HG02943 (cell line): Measurements from ENCODE around the gene KCNQ1.

Source experiments
- ATAC-seq: cut with Tn5 transposase; IDR thresholded peaks from one replicate; pipeline ENCODE4 v1.9.1; 2021; ENCODE audit warnings: mild to moderate bottlenecking, low read depth, moderate library complexity; ENCODE audit not compliant: unreplicated experiment

Gene KCNQ1

GRCh38 chr11:2807025-2807681 lies 362.3 kb downstream of the KCNQ1 start:
- ATAC-seq = no peak

DNA sequence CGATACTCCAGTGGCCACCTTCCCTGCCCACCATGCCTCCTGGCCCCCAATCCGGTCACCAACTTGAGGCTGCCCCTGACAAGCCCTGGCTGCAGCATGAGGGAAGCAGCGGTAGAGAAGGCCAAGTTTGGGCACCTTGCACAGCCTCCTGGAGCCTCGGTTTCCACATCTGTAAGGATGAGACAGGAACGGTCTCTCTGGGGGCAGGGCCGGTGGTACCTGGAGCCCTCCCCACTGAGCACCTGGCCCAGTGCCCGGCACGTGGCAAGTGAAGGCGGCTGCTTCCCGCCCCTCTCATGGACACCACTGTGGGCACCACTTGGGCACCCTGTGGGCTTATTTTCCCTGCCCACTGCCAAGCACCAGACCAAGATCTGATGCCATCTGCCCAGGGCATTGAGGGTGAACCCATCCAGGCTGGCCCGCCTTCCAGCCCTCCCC lies 363.0 kb downstream of the KCNQ1 start:
- ATAC-seq = no peak

- ATAC-seq = no peak
These were observed 364.3 kb downstream of the KCNQ1 start for GRCh38 chr11:2808850-2809846.

DNA sequence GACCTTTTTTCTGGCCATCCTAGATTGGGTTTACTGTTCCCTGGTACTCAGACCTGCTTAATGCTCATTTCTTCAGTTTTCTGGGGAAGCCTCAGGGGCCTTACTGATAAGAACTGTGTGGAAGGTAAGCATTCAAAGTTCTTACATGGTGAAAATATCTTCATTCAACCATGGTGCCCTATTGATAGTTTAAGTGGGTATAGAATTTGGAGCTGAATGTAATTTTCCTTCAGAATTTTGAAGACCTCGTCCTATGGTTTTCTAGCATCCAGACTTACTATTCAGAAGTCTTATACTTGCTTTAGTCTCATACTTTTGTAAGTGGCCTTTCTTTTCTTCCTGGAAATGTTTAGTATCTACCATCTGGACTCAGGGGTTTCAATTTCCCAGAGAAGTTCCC lies 365.0 kb downstream of the KCNQ1 start:
- ATAC-seq = no peak

GRCh38 chr11:2810411-2811205 lies 365.8 kb downstream of the KCNQ1 start:
- ATAC-seq = no peak

- no peak for ATAC-seq
These were observed 366.6 kb downstream of the KCNQ1 start for GRCh38 chr11:2811206-2812091.

- ATAC-seq = no peak
These were observed 367.7 kb downstream of the KCNQ1 start for GRCh38 chr11:2812371-2812991.

DNA sequence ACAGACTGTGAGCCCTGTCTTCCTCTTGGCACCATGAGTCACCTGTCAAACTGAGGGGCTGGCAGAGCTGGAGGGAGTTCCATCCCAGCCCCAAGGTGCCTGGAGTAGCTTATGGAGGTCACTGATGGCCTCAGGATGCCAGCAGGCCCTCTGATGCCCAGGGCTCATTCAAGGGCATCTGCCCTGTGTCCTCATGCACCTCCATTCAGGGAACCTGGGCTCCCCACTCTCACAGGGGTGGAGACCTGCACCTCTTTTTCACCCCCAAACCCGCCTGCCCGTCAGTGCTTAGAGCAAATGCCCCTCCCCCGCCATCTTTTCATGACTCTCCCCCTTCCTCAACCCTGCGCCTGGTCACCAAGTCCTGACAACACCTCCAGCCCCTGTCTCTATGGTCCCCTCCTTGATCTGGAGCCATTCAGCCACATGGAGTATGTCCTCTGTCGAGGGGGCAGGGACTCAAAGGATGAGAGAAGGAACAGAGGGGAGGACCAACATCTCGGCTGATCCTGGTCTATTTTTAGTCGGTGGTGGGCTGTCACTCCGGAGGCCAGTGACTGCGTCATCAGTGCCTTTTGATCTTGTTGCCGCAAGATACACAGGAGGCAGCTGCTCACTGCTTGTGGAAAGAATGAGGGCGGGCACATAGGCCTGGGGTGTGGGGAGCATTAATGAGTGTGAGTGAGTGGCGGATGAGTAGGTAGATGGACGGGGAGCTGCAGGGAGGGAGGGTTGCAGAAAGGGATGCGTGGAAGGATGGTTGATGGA lies 368.5 kb downstream of the KCNQ1 start:
- no peak for ATAC-seq

GRCh38 chr11:2813968-2814367 lies 369.2 kb downstream of the KCNQ1 start:
- ATAC-seq = no peak

DNA sequence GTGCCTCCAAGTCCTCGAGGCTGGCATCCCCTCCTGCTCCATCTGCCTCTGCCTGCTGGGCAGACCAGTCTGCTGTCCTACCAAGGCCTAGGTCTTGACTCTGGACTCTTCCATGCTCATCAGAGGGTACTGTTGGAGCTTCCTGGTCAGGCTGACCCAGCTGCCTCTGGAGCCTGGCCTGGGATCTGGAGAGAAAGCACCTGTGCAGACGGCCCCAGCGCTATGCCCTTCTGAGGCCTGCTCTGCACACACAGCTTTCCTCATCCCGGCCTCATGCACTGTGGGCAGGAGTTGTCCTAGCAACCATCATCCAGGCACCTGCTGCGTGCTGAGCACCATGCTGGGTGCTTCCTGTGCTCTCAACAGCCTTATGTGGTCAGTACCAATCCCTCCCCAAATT lies 369.9 kb downstream of the KCNQ1 start:
- no peak for ATAC-seq

DNA sequence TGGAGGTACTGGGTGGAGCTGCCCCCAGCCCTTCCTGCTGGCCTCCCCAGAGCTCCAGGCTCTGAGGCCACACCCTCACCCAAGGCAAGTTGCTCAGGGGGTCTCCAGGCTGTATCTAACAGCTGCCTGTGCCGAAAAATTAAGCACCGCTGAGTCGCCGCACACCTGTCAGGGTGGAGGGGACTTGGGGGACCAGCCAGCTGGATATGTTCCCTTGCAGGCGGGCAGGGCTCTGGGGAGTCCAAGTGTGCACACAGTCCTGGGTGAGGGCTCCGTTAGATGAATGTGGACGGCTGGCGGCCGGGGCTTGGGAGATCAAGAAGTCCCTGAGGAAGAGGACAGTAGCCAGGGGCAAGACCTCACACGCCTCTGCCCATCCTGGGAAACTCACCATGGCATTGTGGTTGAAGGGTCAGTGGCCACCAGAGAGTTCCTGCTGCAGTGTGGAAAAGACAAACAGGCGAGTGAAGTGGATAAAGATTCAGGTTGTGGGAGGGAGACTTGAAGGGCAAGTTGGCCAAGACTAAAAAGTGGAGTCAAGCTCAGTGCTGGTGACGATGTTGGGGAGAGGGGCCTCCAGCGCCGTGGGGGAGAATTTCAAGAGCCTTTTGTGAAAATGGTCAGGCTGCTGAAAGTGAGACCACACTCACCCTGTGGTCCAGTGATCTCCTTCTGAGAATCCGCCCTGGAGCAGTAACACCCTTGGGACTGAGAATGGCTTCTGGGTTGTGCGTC lies 371.1 kb downstream of the KCNQ1 start:
- no peak for ATAC-seq

GRCh38 chr11:2816523-2816922 lies 371.7 kb downstream of the KCNQ1 start:
- no peak for ATAC-seq

GRCh38 chr11:2816941-2817421 lies 372.2 kb downstream of the KCNQ1 start:
- no peak for ATAC-seq

DNA sequence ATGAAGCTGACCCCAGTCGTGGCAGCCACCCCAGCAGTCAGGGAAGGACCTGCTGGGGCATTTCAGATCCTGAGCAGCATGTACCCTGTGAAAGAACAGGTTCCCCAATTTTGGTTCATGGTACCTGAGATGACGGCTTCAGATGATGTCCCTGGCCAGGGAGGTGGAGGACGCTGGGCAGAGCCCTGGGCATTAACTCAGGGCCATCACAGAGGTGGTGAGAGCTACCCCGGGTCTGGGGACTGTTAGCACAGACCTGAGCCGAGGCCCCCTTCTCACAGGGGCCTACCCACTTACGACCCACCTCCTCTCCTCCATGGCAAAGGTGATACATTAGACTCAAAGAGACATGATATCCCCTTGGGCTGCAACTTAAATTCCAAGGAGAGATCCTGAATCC lies 372.6 kb downstream of the KCNQ1 start:
- ATAC-seq = no peak

DNA sequence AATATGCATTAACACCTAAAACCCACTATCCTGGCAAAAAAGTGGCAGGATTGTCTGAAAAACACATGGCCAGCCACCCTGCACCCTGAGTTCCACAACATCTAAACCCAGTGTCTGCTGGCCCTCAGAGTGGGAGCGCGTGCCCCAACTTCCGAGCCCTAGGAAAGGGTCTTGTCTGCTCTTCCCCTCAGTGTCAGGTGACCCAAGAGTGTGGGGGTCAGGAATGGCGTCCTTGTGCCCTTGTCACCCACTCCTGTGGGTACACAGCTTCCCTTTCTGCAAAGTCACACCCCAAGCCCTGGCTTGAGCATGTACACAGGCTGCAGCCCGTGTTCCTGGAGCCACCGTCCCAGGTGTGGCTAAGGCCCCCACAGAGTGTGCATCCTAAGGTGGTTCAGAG lies 373.2 kb downstream of the KCNQ1 start:
- no peak for ATAC-seq

DNA sequence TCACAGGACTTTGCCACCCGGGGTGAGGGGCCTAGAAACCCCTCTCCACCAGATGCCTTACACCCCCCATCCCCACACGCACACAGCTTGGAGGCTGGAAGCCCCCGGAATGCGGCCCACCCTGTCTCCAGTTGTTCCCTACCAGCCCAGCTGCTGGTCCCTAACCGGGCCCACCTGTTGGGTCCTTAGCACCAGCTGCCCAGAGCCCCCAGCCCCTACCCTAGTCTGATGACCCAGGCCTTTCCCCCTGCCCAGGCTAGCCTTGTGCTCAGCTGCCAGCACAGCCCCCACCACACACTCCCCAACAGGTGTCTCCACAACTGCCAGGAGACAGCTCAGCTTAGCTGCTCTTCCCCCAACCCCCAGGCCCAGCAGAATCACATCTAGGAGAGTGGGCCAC lies 373.7 kb downstream of the KCNQ1 start:
- no peak for ATAC-seq

DNA sequence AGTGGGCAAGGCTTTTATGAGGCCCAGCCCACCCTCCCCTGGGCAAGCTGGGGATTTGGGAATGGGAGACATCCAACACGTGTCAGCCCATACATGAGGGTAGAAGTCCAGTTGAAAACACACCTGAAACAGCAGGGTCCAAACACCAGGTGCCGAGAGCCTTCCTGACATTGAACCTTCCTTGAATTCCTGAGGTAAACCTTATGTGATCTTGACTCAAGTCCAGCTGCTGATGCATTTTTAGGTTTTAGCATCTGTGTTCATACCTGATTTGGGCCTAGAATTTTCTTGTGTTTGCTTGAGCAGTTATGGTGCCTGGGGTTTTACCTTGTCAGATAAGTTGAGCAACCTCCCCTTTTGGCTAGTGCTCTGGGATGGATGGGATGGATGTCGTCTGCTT lies 374.5 kb downstream of the KCNQ1 start:
- no peak for ATAC-seq

DNA sequence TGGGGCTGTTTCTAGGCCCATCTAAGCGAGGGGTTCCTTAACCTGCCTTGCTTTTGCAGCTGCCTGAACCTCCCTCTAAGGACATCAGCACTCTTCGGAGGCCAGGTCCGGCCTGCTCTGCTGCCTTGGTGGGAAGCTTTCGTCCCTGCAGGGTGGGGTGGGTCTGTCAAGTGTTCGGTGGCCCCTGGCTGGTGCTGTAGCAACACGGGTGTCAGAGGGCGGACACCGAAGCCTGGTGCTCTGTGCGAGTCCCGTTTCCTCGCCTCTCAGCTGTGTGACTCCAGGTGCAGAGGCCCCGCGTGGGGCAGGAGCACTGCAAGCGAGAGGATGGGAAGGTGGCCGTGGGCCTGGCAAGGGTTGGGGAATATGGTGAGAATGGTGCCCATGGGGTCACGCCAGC lies 376.2 kb downstream of the KCNQ1 start:
- no peak for ATAC-seq
